Panc1 (cell line): Measurements from ENCODE around the gene CLDN22. TPM values are rescaled to one million over a fixed set of nuclear protein-coding genes. Genes with fewer than 3 reads are reported as not detected.

Experiments
- ATAC-seq: fragments of 200-7000 bp; cut with Tn5 transposase; 2 replicates; pipeline ENCODE4 v1.9.1; 2020; ENCODE audit warnings: mild to moderate bottlenecking, moderate library complexity
- BruUV-seq: library from RNA; stranded (reverse); fragments of 400-500 nt; replicated peaks from 2 replicates; lab custom pipeline; 2021; lab: Mats Ljungman, UMichigan
- CTCF ChIA-PET: fragments of 300-600 bp; sonication (Branson Sonifier 250); formaldehyde crosslinking; loops from one replicate; lab custom pipeline; 2022; ENCODE audit warnings: antibody characterized with exemption; lab: Charles Lee
- POLR2A ChIA-PET: fragments of 300-600 bp; sonication (Branson Sonifier 250); formaldehyde crosslinking; loops from one replicate; lab custom pipeline; 2022; ENCODE audit warnings: antibody characterized with exemption; lab: Charles Lee
- DNase-seq: peaks from one replicate; pipeline ENCODE4 v3.0.0-alpha.2; 2010; ENCODE audit warnings: low read depth, low spot score
- H3K27ac ChIP-seq: 2 replicates; pipeline ENCODE4 v1.5.1; 2011; ENCODE audit warnings: mild to moderate bottlenecking, low read length, inconsistent platforms
- H3K27me3 ChIP-seq: fragments of 200-500 bp; sonication (Bioruptor generic); 2 replicates; pipeline ENCODE4 v1.6.0; 2014; ENCODE audit warnings: low read length, inconsistent platforms; ENCODE audit not compliant: control insufficient read depth, insufficient read depth
- H3K36me3 ChIP-seq: fragments of 200-500 bp; sonication (Bioruptor generic); 2 replicates; pipeline ENCODE4 v1.5.1; 2014; ENCODE audit warnings: inconsistent platforms, mild to moderate bottlenecking, low read length, moderate library complexity; ENCODE audit not compliant: control insufficient read depth, insufficient read depth
- H3K4me1 ChIP-seq: 2 replicates; pipeline ENCODE4 v1.5.1; 2011; ENCODE audit warnings: inconsistent platforms, mild to moderate bottlenecking, low read length, moderate library complexity; ENCODE audit not compliant: control insufficient read depth, insufficient read depth
- H3K4me3 ChIP-seq, 2 experiments: 2 replicates each; pipeline ENCODE4 v1.5.1; 2011 to 2012; ENCODE audit warnings: low read depth in 2 of 2, low read length in 2 of 2, mild to moderate bottlenecking in 2 of 2, inconsistent platforms in 1 of 2, moderate library complexity in 1 of 2
- H3K9me3 ChIP-seq: fragments of 200-500 bp; sonication (Bioruptor generic); 2 replicates; pipeline ENCODE4 v1.5.1; 2014; ENCODE audit warnings: low read depth, mild to moderate bottlenecking, inconsistent platforms, low read length, moderate library complexity; ENCODE audit not compliant: control insufficient read depth, insufficient read depth
- CTCF ChIP-seq: fragments of 450-650 bp; IDR thresholded peaks from 2 replicates; pipeline ENCODE4 v1.5.1; 2017; ENCODE audit warnings: mild to moderate bottlenecking
- POLR2AphosphoS5 ChIP-seq: IDR thresholded peaks from 2 replicates; pipeline ENCODE4 v1.6.1; 2012; ENCODE audit warnings: mild to moderate bottlenecking, low read depth, low read length, moderate library complexity
- REST ChIP-seq, 2 experiments: IDR thresholded peaks; 2 replicates each; pipeline ENCODE4 v1.6.1; 2011 to 2012; ENCODE audit warnings: low read depth in 2 of 2, control low read depth in 1 of 2, low read length in 1 of 2, mild to moderate bottlenecking in 1 of 2, moderate library complexity in 1 of 2; ENCODE audit not compliant: insufficient read depth in 1 of 2
- SIN3A ChIP-seq: IDR thresholded peaks from 2 replicates; pipeline ENCODE4 v1.6.1; 2012; ENCODE audit warnings: low read depth, mild to moderate bottlenecking, low read length, moderate library complexity, borderline replicate concordance; ENCODE audit not compliant: insufficient read depth
- TCF7L2 ChIP-seq: IDR thresholded peaks from 2 replicates; pipeline ENCODE4 v1.6.1; 2011; ENCODE audit warnings: mild to moderate bottlenecking, low read depth, low read length, inconsistent platforms
- in situ Hi-C: cut with HindIII; loops from 2 replicates; pipeline ENCODE4 v1.10.0; 2016; ENCODE audit warnings: low sequenced_read_pairs, low pct_unique_long_range_greater_than_20kb
- intact Hi-C: fragments of 100-400 bp; cut with micrococcal nuclease; formaldehyde crosslinking; loops from one replicate; pipeline ENCODE4 v1.10.0; 2022; ENCODE audit not compliant: unreplicated experiment
- total RNA-seq: library from RNA; stranded (reverse); gene quantifications from one replicate; pipeline ENCODE4 v1.2.1, GENCODE V29; 2021; ENCODE audit not compliant: unreplicated experiment

CLDN22 gene
- total RNA-seq, 1 experiment from 2014 or later, result not detected

GRCh38 chr4:183333202-183333601 is 13.1 kb upstream of the CLDN22 start:
- peaks cover 3% of the 10 kb centered on the region; the same call in 1 of the 2 replicates for H3K4me1 ChIP-seq
- DNase-seq (no peak), ATAC-seq (no peak)
- intact Hi-C loops (no loop called here), in situ Hi-C loops (no loop called here)
- H3K27ac ChIP-seq, result no peak overlapping the region
- no peaks in the 10 kb centered on the region for H3K27me3 ChIP-seq
- no TSS peak for BruUV-seq
- no peaks in the 10 kb centered on the region for H3K9me3 ChIP-seq
- ChIA-PET CTCF (no interaction called here), POLR2A (no interaction called here)
- TF ChIP-seq SIN3A, result no peak
- no peak for TF ChIP-seq REST (IDR thresholded peaks at IDR 0.05; ENCODE audit: insufficient read depth in 1 of 2, low read depth in 2 of 2, low read length in 1 of 2)
- TF ChIP-seq TCF7L2, result no peak
- no peak for TF ChIP-seq POLR2AphosphoS5
- no peak for TF ChIP-seq CTCF
- no peak overlapping the region for H3K4me3 ChIP-seq
- no peaks in the 10 kb centered on the region for H3K36me3 ChIP-seq

GRCh38 chr4:183332447-183332846 is 12.4 kb upstream of the CLDN22 start:
- ChIA-PET CTCF (no interaction called here), POLR2A (no interaction called here)
- no peak for TF ChIP-seq POLR2AphosphoS5
- no peak for TF ChIP-seq REST (IDR thresholded peaks at IDR 0.05; ENCODE audit: insufficient read depth in 1 of 2, low read depth in 2 of 2, low read length in 1 of 2)
- H3K9me3 ChIP-seq, result no peaks in the 10 kb centered on the region
- intact Hi-C loops, result no loop called here
- DNase-seq, result no peak
- no peaks in the 10 kb centered on the region for H3K27me3 ChIP-seq
- H3K27ac ChIP-seq, result no peak overlapping the region
- H3K4me1 ChIP-seq, result peaks cover 3% of the 10 kb centered on the region; the same call in 1 of the 2 replicates
- no peak overlapping the region for H3K4me3 ChIP-seq
- in situ Hi-C loops, result no loop called here
- no TSS peak for BruUV-seq
- no peak for ATAC-seq
- H3K36me3 ChIP-seq, result no peaks in the 10 kb centered on the region
